Left ventricle myocardium inferior (tissue), 1 donor: ENCODE results near the gene BMPR1A. TPM values are rescaled to one million over a fixed set of nuclear protein-coding genes. Genes with fewer than 3 reads are reported as not detected.
"Not testable (repeated sequence)": the region's sequence is repeated elsewhere in the genome, so short reads cannot be mapped to it uniquely, and the experiment has no call there.

Source experiments
- DNase-seq: peaks from one replicate; pipeline ENCODE4 v3.0.0-alpha.2; 2020
- H3K27ac ChIP-seq: fragments of 200-600 bp; replicated peaks from 2 replicates; pipeline ENCODE4 v1.8.0; 2021
- H3K27me3 ChIP-seq: fragments of 200-600 bp; 2 replicates; pipeline ENCODE4 v1.8.0; 2021; ENCODE audit warnings: low read depth
- H3K36me3 ChIP-seq: fragments of 200-600 bp; 2 replicates; pipeline ENCODE4 v1.8.0; 2021
- H3K4me1 ChIP-seq: fragments of 200-600 bp; 2 replicates; pipeline ENCODE4 v1.8.0; 2021
- H3K4me3 ChIP-seq: fragments of 200-600 bp; 2 replicates; pipeline ENCODE4 v1.8.0; 2021; ENCODE audit warnings: mild to moderate bottlenecking, moderate library complexity
- H3K9me3 ChIP-seq: fragments of 200-600 bp; replicated peaks from 2 replicates; pipeline ENCODE4 v1.8.0; 2021
- CTCF ChIP-seq: fragments of 200-600 bp; IDR thresholded peaks from 2 replicates; pipeline ENCODE4 v1.8.0; 2021; ENCODE audit warnings: antibody characterized with exemption, mild to moderate bottlenecking, borderline replicate concordance
- intact Hi-C: fragments of 100-400 bp; cut with micrococcal nuclease; formaldehyde crosslinking; loops from one replicate; pipeline ENCODE4 v1.11.0; 2022
- total RNA-seq: library from RNA; stranded (reverse); fragmentation: NEBNext Ultra II Directional; extraction: Animal tissue kit (Norgen Biotek cat#: 25700); gene quantifications from one replicate; pipeline ENCODE4 v1.2.1, GENCODE V29; 2021
- donor health status: DM: no; HTN: yes; CAD: no; lungs with severe emphysema.

Gene BMPR1A
- total RNA-seq, 1 donor from 2014 or later = 43.8 TPM

- Histone ChIP-seq H3K27me3 (no peaks in the 10 kb centered on the region), H3K36me3 (peaks cover 47% of the 10 kb centered on the region), H3K27ac (no peak overlapping the region), H3K4me1 (peaks cover 21% of the 10 kb centered on the region), H3K4me3 (no peak overlapping the region), H3K9me3 (no peaks in the 10 kb centered on the region)
- TF ChIP-seq CTCF = no peak
- no peak for DNase-seq
- intact Hi-C loops = no loop called here
Measured at GRCh38 chr10:86936661-86937501, 180.5 kb downstream of the BMPR1A start.

GRCh38 chr10:86937502-86938154 lies 181.2 kb downstream of the BMPR1A start:
- no peak for TF ChIP-seq CTCF
- Histone ChIP-seq H3K27ac (no peak overlapping the region), H3K4me3 (no peak overlapping the region), H3K27me3 (no peaks in the 10 kb centered on the region), H3K36me3 (peaks cover 48% of the 10 kb centered on the region), H3K9me3 (no peaks in the 10 kb centered on the region), H3K4me1 (peaks cover 28% of the 10 kb centered on the region)
- no peak for DNase-seq
- intact Hi-C loops = no loop called here

GRCh38 chr10:86938260-86938659 lies 181.8 kb downstream of the BMPR1A start:
- intact Hi-C loops = no loop called here
- TF ChIP-seq CTCF = no peak
- no peak overlapping the region for H3K27ac ChIP-seq

DNA sequence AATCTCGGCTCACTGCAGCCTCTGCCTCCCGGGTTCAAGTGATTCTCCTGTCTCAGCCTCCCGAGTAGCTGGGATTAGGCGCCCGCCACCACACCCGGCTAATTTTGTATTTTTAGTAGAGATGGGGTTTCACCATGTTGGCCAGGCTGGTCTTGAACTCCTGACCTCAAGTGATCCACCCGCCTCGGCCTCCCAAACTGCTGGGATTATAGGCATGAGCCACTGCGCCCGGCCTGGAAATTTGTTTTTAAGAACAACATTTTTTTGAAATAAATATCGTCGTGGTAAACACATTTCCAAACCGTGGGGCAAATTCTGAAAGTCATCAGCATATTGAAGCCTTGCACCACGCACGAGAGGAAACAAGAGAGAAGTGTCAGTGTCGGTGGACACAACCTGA lies 183.7 kb downstream of the BMPR1A start:
- not testable (repeated sequence) for DNase-seq
- peaks cover 48% of the 10 kb centered on the region for H3K4me1 ChIP-seq

More at GRCh38 chr10:86938260-86938659, 181.8 kb downstream of the BMPR1A start:
- no peaks in the 10 kb centered on the region for H3K9me3 ChIP-seq
- no peak for DNase-seq
- H3K36me3 ChIP-seq = peaks cover 50% of the 10 kb centered on the region
- H3K4me1 ChIP-seq = peaks cover 35% of the 10 kb centered on the region
- no peak overlapping the region for H3K4me3 ChIP-seq
- no peaks in the 10 kb centered on the region for H3K27me3 ChIP-seq

DNA sequence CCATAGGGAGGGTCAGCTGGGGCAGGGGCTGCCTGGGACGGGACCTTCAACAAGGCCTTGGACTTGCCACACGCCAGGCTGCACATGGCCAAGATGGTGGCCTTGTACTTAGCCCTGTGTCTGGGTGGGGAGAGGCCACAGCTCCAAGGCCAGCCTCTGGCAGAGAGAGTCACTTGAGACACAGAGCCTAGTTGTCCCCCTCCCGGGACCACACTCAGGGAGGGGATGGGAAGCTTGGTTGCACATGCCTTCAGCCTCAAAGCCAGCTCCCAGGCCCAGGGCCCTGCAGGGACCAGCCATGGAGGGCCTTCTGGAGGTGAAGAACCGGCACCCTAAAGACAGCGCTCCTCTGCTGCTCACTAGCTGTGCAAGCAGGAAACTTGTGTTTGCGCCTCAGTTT lies 184.3 kb downstream of the BMPR1A start:
- no peak for DNase-seq
- no peak for TF ChIP-seq CTCF
- Histone ChIP-seq H3K36me3 (peaks cover 52% of the 10 kb centered on the region), H3K27ac (no peak overlapping the region), H3K4me1 (peaks cover 54% of the 10 kb centered on the region), H3K9me3 (no peaks in the 10 kb centered on the region), H3K27me3 (no peaks in the 10 kb centered on the region), H3K4me3 (no peak overlapping the region)
- intact Hi-C loops = no loop called here

More for the DNA sequence above, 183.7 kb downstream of the BMPR1A start:
- H3K27ac ChIP-seq, H3K27me3 ChIP-seq, H3K9me3 ChIP-seq, intact Hi-C loops: not testable (repeated sequence)
- Histone ChIP-seq H3K4me3 (peak overlapping the region; percentile 54), H3K36me3 (peaks cover 53% of the 10 kb centered on the region)

DNA sequence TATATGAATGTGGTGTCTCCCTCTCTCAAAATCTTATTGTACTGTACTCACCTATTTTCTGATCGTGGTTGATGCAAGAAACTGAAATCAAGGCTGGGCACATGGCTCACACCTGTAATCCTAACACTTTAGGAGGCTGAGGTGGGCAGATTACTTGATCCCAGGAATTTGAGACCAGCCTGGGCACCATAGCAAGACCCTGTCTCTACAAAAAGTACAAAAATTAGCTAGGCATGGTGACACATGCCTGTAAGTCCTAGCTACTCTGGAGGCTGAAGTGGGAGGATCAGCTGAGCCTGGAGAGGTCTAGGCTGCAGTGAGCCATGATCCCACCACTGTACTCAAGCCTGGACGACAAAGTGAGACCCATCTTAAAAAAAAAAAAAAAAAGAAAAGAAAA lies 185.0 kb downstream of the BMPR1A start:
- Histone ChIP-seq H3K4me1 (peaks cover 62% of the 10 kb centered on the region), H3K27me3 (no peaks in the 10 kb centered on the region), H3K27ac (no peak overlapping the region), H3K9me3 (no peaks in the 10 kb centered on the region), H3K4me3 (no peak overlapping the region), H3K36me3 (peaks cover 45% of the 10 kb centered on the region)
- no peak for TF ChIP-seq CTCF
- intact Hi-C loops = no loop called here
- DNase-seq = no peak
